ENCODE data around the gene GOLPH3. TPM values are rescaled to one million over a fixed set of nuclear protein-coding genes. Genes with fewer than 3 reads are reported as not detected.
"Not testable (repeated sequence)": the region's sequence is repeated elsewhere in the genome, so short reads cannot be mapped to it uniquely, and the experiment has no call there.

Gene GOLPH3
- polyA plus RNA-seq, 3 donors = 81.5 to 87.4 (median 81.7) TPM

GRCh38 chr5:32078855-32079254 is 95.3 kb downstream of the GOLPH3 start:
- not testable (repeated sequence) for DNase-seq

- peak; percentile 49 for DNase-seq
Measured at GRCh38 chr5:32076699-32077695, 97.1 kb downstream of the GOLPH3 start.

Other genes with a start within 250 kb of the GOLPH3 start
- 10 to 100 TPM; 29.5 to 39.2 (median 37.9) TPM for gene MTMR12, start 138.6 kb upstream of the GOLPH3 start, polyA plus RNA-seq (ENCODE audit: insufficient read length in 3 of 3)